ENCODE measurements around the gene TUBB8.
"Not testable (repeated sequence)": the region's sequence is repeated elsewhere in the genome, so short reads cannot be mapped to it uniquely, and the experiment has no call there.

The TUBB8 gene

DNA sequence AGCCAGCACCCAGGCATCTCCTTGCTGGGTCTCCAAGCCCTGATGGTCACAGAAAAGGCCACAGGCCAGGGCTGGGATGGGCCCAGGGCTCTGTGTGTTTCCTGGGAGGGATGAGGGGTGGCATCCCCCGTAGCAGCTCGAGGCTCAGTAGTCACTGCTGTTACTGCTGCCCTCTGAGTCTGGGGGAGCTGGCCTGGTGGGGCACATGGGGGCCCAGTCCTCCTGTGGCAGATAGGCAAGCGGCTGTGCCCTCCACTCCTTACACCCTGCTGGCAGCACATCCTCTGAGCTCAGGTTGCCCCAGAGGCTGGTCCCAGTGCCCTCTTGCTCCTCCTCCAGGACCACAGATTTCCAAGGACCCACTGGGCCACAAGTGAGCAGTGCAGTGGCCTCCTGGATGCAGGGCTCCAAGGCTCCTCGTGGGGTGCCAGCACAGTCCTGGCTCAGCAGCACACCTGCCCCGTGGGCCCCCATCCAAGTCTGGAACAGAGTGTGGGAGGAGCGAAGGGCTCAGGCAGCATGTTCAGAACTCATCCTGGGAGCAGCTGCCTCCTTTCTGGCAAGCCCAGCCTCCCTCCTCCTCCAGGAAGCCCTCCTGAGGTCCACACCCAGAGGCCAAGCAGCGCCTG is 31.5 kb upstream of the TUBB8 start:
- Mint-ChIP-seq H3K27me3 (peaks cover 34% of the 10 kb centered on the region), H3K9me3 (no peaks in the 10 kb centered on the region)
- intact Hi-C loops (cut with micrococcal nuclease): no loop called here

DNA sequence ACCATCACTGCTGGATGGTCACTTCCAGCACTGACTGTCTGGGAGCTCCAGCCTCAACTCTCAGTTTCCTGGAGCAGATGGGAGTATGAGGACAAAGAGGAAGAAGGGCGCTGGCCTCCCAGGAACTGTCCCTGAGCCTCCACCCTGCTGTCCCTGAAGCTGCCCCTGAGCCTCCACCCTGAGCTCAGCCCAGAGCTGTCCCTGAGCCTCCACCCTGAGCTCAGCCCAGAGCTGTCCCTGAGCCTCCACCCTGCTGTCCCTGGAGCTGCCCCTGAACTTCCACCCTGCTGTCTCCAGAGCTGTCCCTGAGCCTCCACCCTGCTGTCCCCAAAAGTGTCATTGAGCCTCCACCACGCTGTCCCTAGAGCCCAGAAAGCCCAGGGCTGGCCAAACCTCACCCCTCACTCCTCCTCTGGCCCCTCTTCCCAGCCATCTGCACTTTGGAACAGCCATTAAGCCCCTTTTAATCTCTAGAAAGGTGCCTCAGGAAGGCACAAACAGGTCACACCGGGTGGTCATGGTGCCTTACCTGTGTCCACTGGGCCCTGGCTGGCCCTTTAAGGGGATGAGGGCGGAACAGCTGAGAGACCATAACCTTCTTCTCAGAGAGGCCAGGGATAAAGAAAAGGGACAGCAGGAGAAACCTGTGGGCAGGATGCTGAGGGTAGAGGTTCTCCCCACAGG is 30.6 kb upstream of the TUBB8 start:
- no peak overlapping the region for H3K27ac Mint-ChIP-seq
- intact Hi-C loops (cut with micrococcal nuclease): no loop called here

More for the DNA sequence above, 31.5 kb upstream of the TUBB8 start:
- no peak overlapping the region for H3K27ac Mint-ChIP-seq
- H3K4me1 Mint-ChIP-seq (ENCODE audit: low read depth): peaks cover 5% of the 10 kb centered on the region
- H3K4me3 Mint-ChIP-seq: no peak overlapping the region
- no peaks in the 10 kb centered on the region for H3K36me3 Mint-ChIP-seq (ENCODE audit: low read depth)

DNA sequence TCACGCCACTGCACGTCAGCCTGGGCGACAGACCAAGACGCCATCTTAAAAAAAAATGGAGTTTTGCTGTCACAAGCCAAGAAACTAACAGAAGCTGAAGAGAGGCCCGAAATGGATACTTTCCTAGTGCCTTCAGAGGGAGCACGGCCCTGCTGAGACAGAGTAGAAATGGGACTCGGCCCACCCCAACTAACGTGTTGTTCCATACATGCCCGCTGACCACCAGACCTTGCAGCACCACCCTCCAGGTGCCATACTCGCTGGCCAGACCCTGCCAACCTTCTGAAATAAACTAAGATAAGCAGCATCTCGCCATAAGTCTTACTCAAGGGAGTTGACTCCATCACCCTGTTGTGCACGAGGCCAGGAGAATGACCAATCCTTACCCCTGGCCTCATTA is 29.5 kb upstream of the TUBB8 start:
- Mint-ChIP-seq H3K27me3 (peaks cover 51% of the 10 kb centered on the region), H3K36me3 (ENCODE audit: low read depth) (no peaks in the 10 kb centered on the region), H3K4me1 (ENCODE audit: low read depth) (peaks cover 11% of the 10 kb centered on the region), H3K9me3 (no peaks in the 10 kb centered on the region), H3K4me3 (no peak overlapping the region), H3K27ac (no peak overlapping the region)
- intact Hi-C loops (cut with micrococcal nuclease): no loop called here

More for the DNA sequence above, 30.6 kb upstream of the TUBB8 start:
- Mint-ChIP-seq H3K4me3 (no peak overlapping the region), H3K9me3 (no peaks in the 10 kb centered on the region), H3K27me3 (peaks cover 42% of the 10 kb centered on the region), H3K36me3 (ENCODE audit: low read depth) (no peaks in the 10 kb centered on the region), H3K4me1 (ENCODE audit: low read depth) (peaks cover 5% of the 10 kb centered on the region)

GRCh38 chr10:74266-74621 is 25.1 kb upstream of the TUBB8 start:
- peaks cover 15% of the 10 kb centered on the region for H3K4me1 Mint-ChIP-seq (ENCODE audit: low read depth)
- peak overlapping the region; percentile 82 for H3K4me3 Mint-ChIP-seq
- H3K27ac Mint-ChIP-seq; intact Hi-C loops (cut with micrococcal nuclease); H3K36me3 Mint-ChIP-seq (ENCODE audit: low read depth); H3K9me3 Mint-ChIP-seq: not testable (repeated sequence)
- H3K27me3 Mint-ChIP-seq: peaks cover 70% of the 10 kb centered on the region

GRCh38 chr10:73543-74265 is 24.6 kb upstream of the TUBB8 start:
- peak overlapping the region; percentile 55 for H3K27ac Mint-ChIP-seq
- H3K4me1 Mint-ChIP-seq (ENCODE audit: low read depth): peaks cover 15% of the 10 kb centered on the region
- intact Hi-C loops (cut with micrococcal nuclease); H3K36me3 Mint-ChIP-seq (ENCODE audit: low read depth); H3K9me3 Mint-ChIP-seq: not testable (repeated sequence)
- peak overlapping the region; percentile 82 for H3K4me3 Mint-ChIP-seq
- peaks cover 67% of the 10 kb centered on the region for H3K27me3 Mint-ChIP-seq

DNA sequence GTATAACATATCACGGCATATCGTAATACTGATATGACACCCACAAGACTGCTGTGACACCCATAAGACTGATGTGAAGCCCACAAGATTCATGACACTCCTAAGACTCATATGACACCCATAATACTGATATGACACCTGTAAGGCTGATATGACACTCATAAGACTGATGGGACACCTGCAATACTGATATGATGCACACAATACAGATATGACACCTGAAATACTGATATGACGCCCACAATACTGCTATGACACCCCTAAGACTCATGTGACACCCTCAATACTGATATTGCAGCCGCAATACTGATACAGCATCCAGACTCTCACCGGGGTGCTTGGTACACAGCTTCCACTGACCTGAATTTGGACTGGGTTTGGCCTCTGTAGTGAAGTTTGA is 19.1 kb upstream of the TUBB8 start:
- peaks cover 28% of the 10 kb centered on the region for H3K27me3 Mint-ChIP-seq
- H3K36me3 Mint-ChIP-seq (ENCODE audit: low read depth); H3K27ac Mint-ChIP-seq; intact Hi-C loops (cut with micrococcal nuclease); H3K9me3 Mint-ChIP-seq; H3K4me3 Mint-ChIP-seq; H3K4me1 Mint-ChIP-seq (ENCODE audit: low read depth): not testable (repeated sequence)

DNA sequence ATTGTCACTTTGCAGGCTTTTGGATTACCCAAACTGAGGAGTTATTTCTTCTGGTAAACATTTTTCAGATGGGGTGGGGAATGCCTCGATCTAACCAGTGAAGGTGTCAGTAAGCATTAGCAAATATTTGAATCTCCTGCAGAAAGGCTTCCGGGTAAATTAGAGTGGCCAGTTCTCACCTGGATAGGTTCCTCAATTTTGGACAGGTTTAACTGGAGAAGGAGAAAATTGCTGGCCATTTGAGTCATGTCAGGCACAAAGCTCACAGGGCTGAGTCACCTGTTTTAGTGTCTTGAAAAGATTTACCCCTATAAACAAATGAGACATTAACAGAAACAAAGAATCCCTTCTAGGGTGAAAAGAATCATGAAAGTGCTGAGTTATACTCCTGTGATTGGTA is 830 bp upstream of the TUBB8 start:
- H3K4me3 Mint-ChIP-seq; H3K27me3 Mint-ChIP-seq; H3K4me1 Mint-ChIP-seq (ENCODE audit: low read depth); H3K36me3 Mint-ChIP-seq (ENCODE audit: low read depth); intact Hi-C loops (cut with micrococcal nuclease); H3K27ac Mint-ChIP-seq; H3K9me3 Mint-ChIP-seq: not testable (repeated sequence)

GRCh38 chr10:47864-48263 is 1.2 kb downstream of the TUBB8 start:
- H3K36me3 Mint-ChIP-seq (ENCODE audit: low read depth); intact Hi-C loops (cut with micrococcal nuclease); H3K4me1 Mint-ChIP-seq (ENCODE audit: low read depth); H3K9me3 Mint-ChIP-seq; H3K4me3 Mint-ChIP-seq; H3K27ac Mint-ChIP-seq; H3K27me3 Mint-ChIP-seq: not testable (repeated sequence)

GRCh38 chr10:13315-13635 is 35.8 kb downstream of the TUBB8 start:
- H3K36me3 Mint-ChIP-seq (ENCODE audit: low read depth); H3K4me3 Mint-ChIP-seq; H3K27ac Mint-ChIP-seq; H3K4me1 Mint-ChIP-seq (ENCODE audit: low read depth); intact Hi-C loops (cut with micrococcal nuclease); H3K9me3 Mint-ChIP-seq; H3K27me3 Mint-ChIP-seq: not testable (repeated sequence)

- H3K36me3 Mint-ChIP-seq (ENCODE audit: low read depth); H3K27ac Mint-ChIP-seq; intact Hi-C loops (cut with micrococcal nuclease); H3K9me3 Mint-ChIP-seq; H3K27me3 Mint-ChIP-seq; H3K4me1 Mint-ChIP-seq (ENCODE audit: low read depth); H3K4me3 Mint-ChIP-seq: not testable (repeated sequence)
Observed at GRCh38 chr10:12444-13314, 36.4 kb downstream of the TUBB8 start.

DNA sequence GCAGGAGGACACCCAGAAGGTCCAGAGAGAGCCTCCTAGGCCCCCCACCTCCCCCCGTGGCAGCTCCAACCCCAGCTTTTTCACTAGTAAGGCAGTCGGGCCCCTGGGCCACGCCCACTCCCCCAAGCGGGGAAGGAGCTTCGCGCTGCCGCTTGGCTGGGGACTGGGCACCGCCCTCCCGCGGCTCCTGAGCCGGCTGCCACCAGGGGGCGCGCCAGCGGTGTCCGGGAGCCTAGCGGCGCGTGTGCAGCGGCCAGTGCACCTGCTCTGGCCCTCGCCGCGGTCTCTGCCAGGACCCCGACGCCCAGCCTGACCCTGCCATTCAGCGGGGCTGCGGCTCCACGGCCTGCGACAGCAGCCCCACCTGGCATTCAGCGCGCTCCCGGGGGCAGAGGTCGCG is 37.8 kb downstream of the TUBB8 start:
- H3K36me3 Mint-ChIP-seq (ENCODE audit: low read depth); H3K27me3 Mint-ChIP-seq; H3K9me3 Mint-ChIP-seq; H3K4me1 Mint-ChIP-seq (ENCODE audit: low read depth); H3K27ac Mint-ChIP-seq; intact Hi-C loops (cut with micrococcal nuclease); H3K4me3 Mint-ChIP-seq: not testable (repeated sequence)

DNA sequence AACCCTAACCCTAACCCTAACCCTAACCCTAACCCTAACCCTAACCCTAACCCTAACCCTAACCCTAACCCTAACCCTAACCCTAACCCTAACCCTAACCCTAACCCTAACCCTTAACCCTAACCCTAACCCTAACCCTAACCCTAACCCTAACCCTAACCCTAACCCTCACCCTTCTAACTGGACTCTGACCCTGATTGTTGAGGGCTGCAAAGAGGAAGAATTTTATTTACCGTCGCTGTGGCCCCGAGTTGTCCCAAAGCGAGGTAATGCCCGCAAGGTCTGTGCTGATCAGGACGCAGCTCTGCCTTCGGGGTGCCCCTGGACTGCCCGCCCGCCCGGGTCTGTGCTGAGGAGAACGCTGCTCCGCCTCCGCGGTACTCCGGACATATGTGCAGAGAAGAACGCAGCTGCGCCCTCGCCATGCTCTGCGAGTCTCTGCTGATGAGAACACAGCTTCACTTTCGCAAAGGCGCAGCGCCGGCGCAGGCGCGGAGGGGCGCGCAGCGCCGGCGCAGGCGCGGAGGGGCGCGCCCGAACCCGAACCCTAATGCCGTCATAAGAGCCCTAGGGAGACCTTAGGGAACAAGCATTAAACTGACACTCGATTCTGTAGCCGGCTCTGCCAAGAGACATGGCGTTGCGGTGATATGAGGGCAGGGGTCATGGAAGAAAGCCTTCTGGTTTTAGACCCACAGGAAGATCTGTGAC is 38.7 kb downstream of the TUBB8 start:
- intact Hi-C loops (cut with micrococcal nuclease); H3K27ac Mint-ChIP-seq; H3K9me3 Mint-ChIP-seq; H3K36me3 Mint-ChIP-seq (ENCODE audit: low read depth); H3K4me1 Mint-ChIP-seq (ENCODE audit: low read depth); H3K27me3 Mint-ChIP-seq; H3K4me3 Mint-ChIP-seq: not testable (repeated sequence)
